Smooth muscle cell (in vitro differentiated cells): ENCODE data around the gene ASZ1. TPM values are rescaled to one million over a fixed set of nuclear protein-coding genes. Genes with fewer than 3 reads are reported as not detected.

Experiments
- DNase-seq: peaks from one replicate; lab custom pipeline; 2025; ENCODE audit not compliant: unreplicated experiment; lab: John Stamatoyannopoulos, UW
- H2AFZ ChIP-seq: fragments of 200-600 bp; sonication (generic); 2 replicates; pipeline ENCODE4 v1.6.0; 2016; ENCODE audit warnings: antibody characterized with exemption, low read depth, mild to moderate bottlenecking
- H3F3A ChIP-seq: fragments of 200-600 bp; sonication (generic); 2 replicates; pipeline ENCODE4 v1.6.0; 2017; ENCODE audit warnings: antibody characterized with exemption, low read depth
- H3K27ac ChIP-seq: fragments of 200-600 bp; sonication (generic); 2 replicates; pipeline ENCODE4 v1.5.1; 2016; ENCODE audit warnings: low read depth, mild to moderate bottlenecking
- H3K27me3 ChIP-seq: fragments of 200-600 bp; sonication (generic); 2 replicates; pipeline ENCODE4 v1.6.1; 2016; ENCODE audit warnings: low read depth, mild to moderate bottlenecking
- H3K36me3 ChIP-seq: fragments of 200-600 bp; sonication (generic); 2 replicates; pipeline ENCODE4 v1.5.1; 2016; ENCODE audit warnings: low read depth
- H3K4me1 ChIP-seq: fragments of 200-600 bp; sonication (generic); 2 replicates; pipeline ENCODE4 v1.5.1; 2016; ENCODE audit warnings: low read depth
- H3K4me2 ChIP-seq: fragments of 200-600 bp; sonication (generic); 2 replicates; pipeline ENCODE4 v1.6.0; 2016; ENCODE audit warnings: mild to moderate bottlenecking
- H3K4me3 ChIP-seq: fragments of 200-600 bp; sonication (generic); 2 replicates; pipeline ENCODE4 v1.5.1; 2016; ENCODE audit warnings: mild to moderate bottlenecking
- H3K79me2 ChIP-seq: fragments of 200-600 bp; sonication (generic); 2 replicates; pipeline ENCODE4 v1.6.0; 2016; ENCODE audit warnings: low read depth, mild to moderate bottlenecking
- H3K9ac ChIP-seq: fragments of 200-600 bp; sonication (generic); 2 replicates; pipeline ENCODE4 v1.6.0; 2016; ENCODE audit warnings: low read depth
- H3K9me3 ChIP-seq: fragments of 200-600 bp; sonication (generic); replicated peaks from 2 replicates; pipeline ENCODE4 v1.5.1; 2016; ENCODE audit warnings: low read depth
- H4K20me1 ChIP-seq: fragments of 200-600 bp; sonication (generic); 2 replicates; pipeline ENCODE4 v1.6.0; 2016; ENCODE audit warnings: low read depth
- WGBS: methylation state at CpG from one replicate; pipeline ENCODE4 v1.1.7; 2016; ENCODE audit warnings: low lambda C conversion rate; 5-methylcytosine and 5-hydroxymethylcytosine counted together
- polyA plus RNA-seq: library from polyadenylated mRNA; unstranded; fragments of >200 nt; fragmentation: Nextera tagmentation; extraction: Ambion mirVana; gene quantifications from 2 replicates; pipeline ENCODE4 v1.2.1, GENCODE V29; 2016
- total RNA-seq: library from RNA; depleted of rRNA; stranded (reverse); fragments of >200 nt; gene quantifications from 2 replicates; pipeline ENCODE4 v1.2.3, GENCODE V29; 2014
- TF ChIP-seq, protein P1 (sequence below): fragments of 200-600 bp; sonication (generic); IDR thresholded peaks from 2 replicates; pipeline ENCODE4 v1.5.1; 2017; ENCODE audit warnings: borderline replicate concordance, mild to moderate bottlenecking, antibody characterized with exemption; ENCODE audit not compliant: insufficient read depth, poor library complexity, severe bottlenecking

The ASZ1 gene
- total and polyA plus RNA-seq, 2 experiments from 2014 or later: not detected

DNA sequence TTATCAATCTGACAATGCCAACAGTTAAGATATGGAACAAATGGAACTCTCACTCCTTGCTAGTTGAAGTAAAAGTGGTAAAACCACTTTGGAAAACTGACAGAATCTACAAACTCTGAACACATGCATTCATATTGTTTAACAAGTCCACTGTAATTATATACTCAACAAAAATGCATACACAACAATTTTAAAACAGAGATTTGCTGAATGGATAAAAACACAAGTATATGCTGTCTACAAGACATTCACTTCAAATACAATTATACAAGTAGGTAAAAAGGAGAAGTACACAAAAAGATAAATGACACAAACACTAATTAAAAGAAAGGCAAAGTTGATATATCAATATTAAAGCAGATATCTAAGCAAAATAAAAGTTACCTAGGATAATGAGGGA, 95.3 kb downstream of the ASZ1 start:
- Histone ChIP-seq H3K36me3 (peaks cover 2% of the 10 kb centered on the region), H3K4me3 (no peak overlapping the region), H3K9ac (no peak overlapping the region), H3K79me2 (no peaks in the 10 kb centered on the region), H3K27ac (no peak overlapping the region), H3K4me2 (no peak overlapping the region), H3K9me3 (no peaks in the 10 kb centered on the region), H4K20me1 (no peaks in the 10 kb centered on the region), H3F3A (no peaks in the 10 kb centered on the region), H3K27me3 (no peaks in the 10 kb centered on the region), H2AFZ (no peak overlapping the region), H3K4me1 (no peaks in the 10 kb centered on the region)
- no peak for DNase-seq
- TF ChIP-seq, protein P1, sequence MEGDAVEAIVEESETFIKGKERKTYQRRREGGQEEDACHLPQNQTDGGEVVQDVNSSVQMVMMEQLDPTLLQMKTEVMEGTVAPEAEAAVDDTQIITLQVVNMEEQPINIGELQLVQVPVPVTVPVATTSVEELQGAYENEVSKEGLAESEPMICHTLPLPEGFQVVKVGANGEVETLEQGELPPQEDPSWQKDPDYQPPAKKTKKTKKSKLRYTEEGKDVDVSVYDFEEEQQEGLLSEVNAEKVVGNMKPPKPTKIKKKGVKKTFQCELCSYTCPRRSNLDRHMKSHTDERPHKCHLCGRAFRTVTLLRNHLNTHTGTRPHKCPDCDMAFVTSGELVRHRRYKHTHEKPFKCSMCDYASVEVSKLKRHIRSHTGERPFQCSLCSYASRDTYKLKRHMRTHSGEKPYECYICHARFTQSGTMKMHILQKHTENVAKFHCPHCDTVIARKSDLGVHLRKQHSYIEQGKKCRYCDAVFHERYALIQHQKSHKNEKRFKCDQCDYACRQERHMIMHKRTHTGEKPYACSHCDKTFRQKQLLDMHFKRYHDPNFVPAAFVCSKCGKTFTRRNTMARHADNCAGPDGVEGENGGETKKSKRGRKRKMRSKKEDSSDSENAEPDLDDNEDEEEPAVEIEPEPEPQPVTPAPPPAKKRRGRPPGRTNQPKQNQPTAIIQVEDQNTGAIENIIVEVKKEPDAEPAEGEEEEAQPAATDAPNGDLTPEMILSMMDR: no peak

DNA sequence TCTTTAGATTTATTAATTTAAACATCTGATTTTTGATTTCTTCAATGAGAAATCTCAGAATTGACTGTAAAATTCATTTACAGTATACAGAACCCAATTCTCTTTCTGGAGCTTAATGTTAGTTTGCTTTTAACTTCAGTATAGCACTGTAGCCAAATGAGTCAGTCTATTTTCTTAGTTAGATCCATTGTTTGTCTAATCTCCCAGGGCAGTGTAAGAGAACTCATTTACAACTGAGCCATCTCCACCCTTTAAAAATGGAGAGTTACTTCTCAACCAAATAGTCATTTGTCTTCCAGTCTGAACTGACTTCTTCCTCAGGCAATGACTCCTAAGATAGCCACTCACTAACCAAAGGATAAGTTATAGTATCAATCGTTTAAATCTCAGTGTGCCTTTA, 101.5 kb downstream of the ASZ1 start:
- peaks cover 3% of the 10 kb centered on the region for H3F3A ChIP-seq
- TF ChIP-seq, protein P1: no peak
- 87% methylated on average over 1 of the region's 1 CpG for WGBS

DNA sequence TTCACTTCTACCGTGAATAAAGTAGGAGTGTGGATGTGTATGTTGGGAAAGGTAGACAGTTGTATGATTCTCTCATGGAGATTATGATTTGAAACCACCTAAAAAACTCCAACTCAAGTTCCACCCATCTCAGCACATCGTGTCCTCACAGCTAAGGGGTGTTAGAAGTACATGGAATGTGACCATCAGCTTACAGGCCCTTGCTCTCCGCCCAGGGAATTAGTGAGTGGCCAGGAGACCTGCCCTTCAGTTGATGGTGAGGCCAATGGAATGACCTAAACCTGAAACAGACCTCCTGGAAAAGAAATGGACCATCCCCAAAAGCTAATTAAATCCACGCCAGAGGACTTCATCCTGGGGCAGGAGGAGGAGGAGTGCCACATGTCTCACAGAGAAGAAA, 102.3 kb downstream of the ASZ1 start:
- Histone ChIP-seq H3K4me2 (peak overlapping the region; percentile 97), H3K9me3 (no peaks in the 10 kb centered on the region), H3F3A (peaks cover 3% of the 10 kb centered on the region), H3K9ac (peak overlapping the region; percentile 39), H3K27ac (peak overlapping the region; percentile 73), H3K36me3 (no peaks in the 10 kb centered on the region), H3K79me2 (peaks cover 22% of the 10 kb centered on the region), H3K4me1 (no peaks in the 10 kb centered on the region), H2AFZ (peak overlapping the region; percentile 58), H3K27me3 (no peaks in the 10 kb centered on the region), H3K4me3 (peak overlapping the region; percentile 68), H4K20me1 (no peaks in the 10 kb centered on the region)
- TF ChIP-seq, protein P1: no peak
- DNase-seq: no peak
- 59% methylated on average over 4 of the region's 4 CpGs for WGBS

More for the DNA sequence above, 101.5 kb downstream of the ASZ1 start:
- Histone ChIP-seq H3K4me1 (no peaks in the 10 kb centered on the region), H3K9ac (no peak overlapping the region), H3K79me2 (peaks cover 17% of the 10 kb centered on the region), H3K4me2 (no peak overlapping the region), H3K27ac (no peak overlapping the region), H3K27me3 (no peaks in the 10 kb centered on the region), H4K20me1 (no peaks in the 10 kb centered on the region), H3K36me3 (no peaks in the 10 kb centered on the region), H3K4me3 (no peak overlapping the region), H3K9me3 (no peaks in the 10 kb centered on the region), H2AFZ (no peak overlapping the region)
- DNase-seq: no peak
